GM23338 (cell line): ENCODE data around the gene JAK3. TPM values are rescaled to one million over a fixed set of nuclear protein-coding genes. Genes with fewer than 3 reads are reported as not detected.

Experiments
- ATAC-seq: fragments of 200-7000 bp; cut with Tn5 transposase; 3 replicates; pipeline ENCODE4 v1.9.1; 2020
- DNase-seq: peaks from one replicate; pipeline ENCODE4 v3.0.0-alpha.2; 2015; ENCODE audit warnings: low spot score
- H2AFZ ChIP-seq: fragments of 200-600 bp; sonication (generic); 2 replicates; pipeline ENCODE4 v1.8.0; 2016; ENCODE audit warnings: antibody characterized with exemption, mild to moderate bottlenecking, moderate library complexity
- H3F3A ChIP-seq: fragments of 200-600 bp; sonication (generic); replicated peaks from 2 replicates; pipeline ENCODE4 v1.8.0; 2017; ENCODE audit warnings: antibody characterized with exemption, mixed run types, low read depth
- H3K27ac ChIP-seq: fragments of 200-600 bp; sonication (generic); 2 replicates; pipeline ENCODE4 v1.6.1; 2016; ENCODE audit warnings: low read depth
- H3K27me3 ChIP-seq: fragments of 200-600 bp; sonication (generic); 2 replicates; pipeline ENCODE4 v1.8.0; 2016; ENCODE audit warnings: mild to moderate bottlenecking, mixed run types, moderate library complexity; ENCODE audit not compliant: insufficient read depth
- H3K36me3 ChIP-seq: fragments of 200-600 bp; sonication (generic); 2 replicates; pipeline ENCODE4 v1.8.0; 2016; ENCODE audit warnings: mild to moderate bottlenecking; ENCODE audit not compliant: insufficient read depth
- H3K4me1 ChIP-seq: fragments of 200-600 bp; sonication (generic); 2 replicates; pipeline ENCODE4 v1.8.0; 2016; ENCODE audit warnings: mild to moderate bottlenecking, moderate library complexity; ENCODE audit not compliant: insufficient read depth
- H3K4me2 ChIP-seq: fragments of 200-600 bp; sonication (generic); 2 replicates; pipeline ENCODE4 v1.7.1; 2017; ENCODE audit warnings: mixed run types
- H3K4me3 ChIP-seq: fragments of 200-600 bp; sonication (generic); 2 replicates; pipeline ENCODE4 v1.6.1; 2016; ENCODE audit warnings: mixed run types
- H3K79me2 ChIP-seq: fragments of 200-600 bp; sonication (generic); replicated peaks from 2 replicates; pipeline ENCODE4 v1.8.0; 2017; ENCODE audit warnings: mild to moderate bottlenecking; ENCODE audit not compliant: insufficient read depth
- H3K9me2 ChIP-seq: fragments of 200-600 bp; sonication (generic); 2 replicates; pipeline ENCODE4 v1.8.0; 2017; ENCODE audit not compliant: insufficient read depth
- H4K20me1 ChIP-seq: fragments of 200-600 bp; sonication (generic); replicated peaks from 2 replicates; pipeline ENCODE4 v1.8.0; 2017; ENCODE audit warnings: mild to moderate bottlenecking; ENCODE audit not compliant: insufficient read depth
- H3K27ac Mint-ChIP-seq: 2 replicates; pipeline ENCODE4 v1.8.0; 2020; ENCODE audit warnings: inconsistent platforms, mild to moderate bottlenecking, moderate library complexity, mixed read lengths
- H3K27me3 Mint-ChIP-seq: 3 replicates; pipeline ENCODE4 v1.8.0; 2022; ENCODE audit warnings: low read depth, mild to moderate bottlenecking, moderate library complexity, mixed read lengths, inconsistent platforms; ENCODE audit not compliant: insufficient read depth, poor library complexity
- H3K36me3 Mint-ChIP-seq: 3 replicates; pipeline ENCODE4 v1.8.0; 2021; ENCODE audit warnings: low read depth, mild to moderate bottlenecking, inconsistent platforms, moderate library complexity, mixed read lengths
- H3K4me1 Mint-ChIP-seq: 3 replicates; pipeline ENCODE4 v1.8.0; 2020; ENCODE audit warnings: mild to moderate bottlenecking, inconsistent platforms, mixed read lengths
- H3K4me3 Mint-ChIP-seq: 3 replicates; pipeline ENCODE4 v1.8.0; 2021; ENCODE audit warnings: moderate library complexity, mild to moderate bottlenecking, inconsistent platforms, mixed read lengths
- H3K9me3 Mint-ChIP-seq: 3 replicates; pipeline ENCODE4 v1.8.0; 2020; ENCODE audit warnings: moderate library complexity, mild to moderate bottlenecking, inconsistent platforms, mixed read lengths
- CREB1 ChIP-seq: fragments of 250-450 bp; sonication (Bioruptor Pico); IDR thresholded peaks from 2 replicates; pipeline ENCODE4 v1.5.0; 2020; ENCODE audit warnings: low read depth, mild to moderate bottlenecking, moderate library complexity
- CTCF ChIP-seq, 2 experiments: fragments of 200-600 bp in 1 of 2; sonication (generic) in 1 of 2; conservative IDR thresholded peaks; 2 replicates each; pipeline versions ENCODE4 v1.5.1 to v1.6.1; 2016 to 2017; ENCODE audit warnings: antibody characterized with exemption in 2 of 2, low read depth in 2 of 2, mild to moderate bottlenecking in 2 of 2, moderate library complexity in 1 of 2
- ETS1 ChIP-seq: IDR thresholded peaks from 2 replicates; pipeline ENCODE4 v1.6.1; 2016; ENCODE audit warnings: antibody characterized with exemption
- EZH2 ChIP-seq: fragments of 200-600 bp; sonication (generic); IDR thresholded peaks from one replicate; pipeline ENCODE4 v1.8.0; 2017; ENCODE audit warnings: antibody characterized with exemption, mild to moderate bottlenecking, low read depth; ENCODE audit not compliant: unreplicated experiment
- EZH2phosphoT487 ChIP-seq: fragments of 200-600 bp; sonication (generic); IDR thresholded peaks from one replicate; pipeline ENCODE4 v1.8.1; 2018; ENCODE audit warnings: antibody characterized with exemption; ENCODE audit not compliant: unreplicated experiment
- JUNB ChIP-seq: IDR thresholded peaks from one replicate; pipeline ENCODE4 v1.6.1; 2016; ENCODE audit warnings: antibody characterized with exemption; ENCODE audit not compliant: unreplicated experiment
- NANOG ChIP-seq: IDR thresholded peaks from 2 replicates; pipeline ENCODE4 v1.6.1; 2016; ENCODE audit warnings: antibody characterized with exemption, borderline replicate concordance
- POLR2AphosphoS5 ChIP-seq: IDR thresholded peaks from 2 replicates; pipeline ENCODE4 v1.6.1; 2016; ENCODE audit warnings: antibody characterized with exemption, low read depth
- REST ChIP-seq: IDR thresholded peaks from one replicate; pipeline ENCODE4 v1.6.1; 2018; ENCODE audit warnings: antibody characterized with exemption; ENCODE audit not compliant: unreplicated experiment
- STAT1 ChIP-seq: IDR thresholded peaks from one replicate; pipeline ENCODE4 v1.6.1; 2016; ENCODE audit warnings: antibody characterized with exemption; ENCODE audit not compliant: unreplicated experiment
- ZNF114 ChIP-seq: fragments of 250-450 bp; sonication (Bioruptor Pico); IDR thresholded peaks from 2 replicates; pipeline ENCODE4 v1.5.0; 2020; ENCODE audit warnings: mild to moderate bottlenecking, moderate library complexity
- ZNF331 ChIP-seq: fragments of 250-450 bp; sonication (Bioruptor Pico); IDR thresholded peaks from 2 replicates; pipeline ENCODE4 v1.5.0; 2020; ENCODE audit warnings: low read depth, mild to moderate bottlenecking, moderate library complexity
- ZNF462 ChIP-seq: fragments of 250-450 bp; sonication (Bioruptor Pico); IDR thresholded peaks from 2 replicates; pipeline ENCODE4 v1.5.0; 2020; ENCODE audit warnings: mild to moderate bottlenecking, moderate library complexity
- polyA plus RNA-seq: library from polyadenylated mRNA; unstranded; fragments of >200 nt; fragmentation: Nextera tagmentation; extraction: Ambion mirVana; gene quantifications from 2 replicates; pipeline ENCODE4 v1.2.1, GENCODE V29; 2016
- total RNA-seq: library from RNA; depleted of rRNA; stranded (reverse); fragments of >200 nt; shearing (Covaris generic); gene quantifications from 2 replicates; pipeline ENCODE4 v1.2.3, GENCODE V29; 2014

The JAK3 gene
- total and polyA plus RNA-seq, 2 experiments from 2014 or later = 2.9 to 5.4 TPM

- Histone ChIP-seq H3K27me3 (no peaks in the 10 kb centered on the region), H3K4me3 (no peak overlapping the region), H3K79me2 (no peaks in the 10 kb centered on the region), H3K4me1 (no peaks in the 10 kb centered on the region), H3K27ac (no peak overlapping the region), H3K4me2 (no peak overlapping the region), H2AFZ (no peak overlapping the region), H3K36me3 (no peaks in the 10 kb centered on the region), H3F3A (no peaks in the 10 kb centered on the region), H4K20me1 (no peaks in the 10 kb centered on the region), H3K9me2 (no peaks in the 10 kb centered on the region)
- no peak for TF ChIP-seq STAT1
- TF ChIP-seq CREB1 (CRISPR knock-in tag) = no peak
- TF ChIP-seq ETS1 = no peak
- no peak for TF ChIP-seq ZNF331 (CRISPR knock-in tag)
- TF ChIP-seq EZH2 = no peak
- no peak for TF ChIP-seq POLR2AphosphoS5
- no peak for TF ChIP-seq ZNF462 (CRISPR knock-in tag)
- no peak for TF ChIP-seq CTCF (conservative IDR thresholded peaks at IDR 0.05; ENCODE audit: low read depth in 2 of 2)
- no peak for TF ChIP-seq NANOG
- no peak for TF ChIP-seq EZH2phosphoT487
- TF ChIP-seq REST = no peak
- TF ChIP-seq JUNB = no peak
- no peak for TF ChIP-seq ZNF114 (CRISPR knock-in tag)
- H3K4me3 Mint-ChIP-seq = no peak overlapping the region
- H3K4me1 Mint-ChIP-seq = no peaks in the 10 kb centered on the region
- DNase-seq = no peak
- peaks cover 5% of the 10 kb centered on the region for H3K27me3 Mint-ChIP-seq
- no peaks in the 10 kb centered on the region for H3K9me3 Mint-ChIP-seq
- H3K27ac Mint-ChIP-seq = no peak overlapping the region
- no peaks in the 10 kb centered on the region for H3K36me3 Mint-ChIP-seq
- ATAC-seq = no peak
Measured at GRCh38 chr19:17812099-17812498, 35.7 kb downstream of the JAK3 start.
